GM19351 (cell line): ENCODE measurements around the gene SORL1.

Experiments used
- ATAC-seq: cut with Tn5 transposase; IDR thresholded peaks from one replicate; pipeline ENCODE4 v1.9.1; 2021; ENCODE audit warnings: mild to moderate bottlenecking, moderate library complexity; ENCODE audit not compliant: unreplicated experiment

Gene SORL1

GRCh38 chr11:121672630-121673487 lies 220.7 kb downstream of the SORL1 start:
- no peak for ATAC-seq

DNA sequence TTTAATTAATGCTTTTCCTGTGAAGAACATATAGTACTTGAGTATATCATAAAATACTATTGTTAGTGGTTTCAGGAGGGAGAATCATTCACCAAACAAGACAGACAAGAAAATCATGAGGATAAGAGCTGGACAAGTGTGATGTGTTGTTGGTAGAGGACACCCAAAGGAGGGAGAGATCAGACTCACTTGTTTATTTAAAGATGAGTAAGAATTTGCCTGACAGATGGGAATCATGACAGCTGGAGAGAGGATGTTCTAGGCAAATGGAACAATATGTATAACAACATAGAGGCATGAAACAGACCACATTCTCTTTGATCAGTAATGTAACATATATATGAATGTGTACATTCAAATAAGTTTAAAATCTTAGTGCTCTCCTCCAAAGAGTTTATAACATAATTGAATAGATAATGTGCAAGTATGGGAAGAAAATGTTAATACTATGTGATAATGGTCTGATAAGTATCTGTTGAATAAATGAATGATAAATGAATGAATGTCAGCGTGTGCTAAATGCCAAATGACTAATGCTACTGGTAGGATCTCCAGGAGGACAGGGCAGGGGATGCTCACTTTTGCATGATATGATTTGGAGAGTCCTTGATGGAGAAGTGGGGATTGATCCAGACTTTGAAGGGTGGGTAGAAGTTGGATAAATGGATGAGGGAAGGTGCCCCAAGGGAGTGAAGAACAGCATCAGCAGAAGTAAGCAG lies 229.6 kb downstream of the SORL1 start:
- no peak for ATAC-seq
